ENCODE measurements around the gene RPL35A. TPM values are rescaled to one million over a fixed set of nuclear protein-coding genes. Genes with fewer than 3 reads are reported as not detected.

RPL35A gene
- total and polyA plus RNA-seq, 2 donors (not counting 1 experiment from before 2014, with no cell fraction given), result 1,228 to 1,242 TPM

GRCh38 chr3:197952440-197952839, 2.5 kb downstream of the RPL35A start:
- H3K9me3 ChIP-seq (ENCODE audit: control extremely low read depth in 1 of 3, control insufficient read depth in 2 of 3, insufficient read depth in 1 of 3, low read length in 2 of 3), result no peaks in the 10 kb centered on the region
- H3K4me3 ChIP-seq (ENCODE audit: control extremely low read depth in 1 of 5, extremely low read depth in 1 of 5, insufficient read depth in 1 of 5, low read depth in 2 of 5, low read length in 4 of 5), result no peak overlapping the region
- no peak overlapping the region for H3K27ac Mint-ChIP-seq
- H3K4me3 Mint-ChIP-seq, result no peak overlapping the region
- H3K27me3 ChIP-seq (replicated peaks in 1 of 4; ENCODE audit: control extremely low read depth in 1 of 4, control insufficient read depth in 3 of 4, insufficient read depth in 4 of 4, low read length in 3 of 4), result no peaks in the 10 kb centered on the region
- H3K4me2 ChIP-seq (replicated peaks; ENCODE audit: low read depth, low read length, poor library complexity, severe bottlenecking), result no peak overlapping the region
- intact Hi-C loops (cut with micrococcal nuclease), result no loop called here
- peaks cover 37% of the 10 kb centered on the region for H4K20me1 ChIP-seq (ENCODE audit: control insufficient read depth, insufficient read depth, low read length, poor library complexity, severe bottlenecking)
- peak overlapping the region in 1 of 2 donors; percentile 22 for H3K27ac ChIP-seq (ENCODE audit: low read length in 2 of 2)
- H3K9ac ChIP-seq (ENCODE audit: low read length), result no peak overlapping the region
- H3K9me3 Mint-ChIP-seq (ENCODE audit: insufficient read depth), result no peaks in the 10 kb centered on the region
- 91% methylated on average over 7 of the region's 9 CpGs for WGBS (ENCODE audit: insufficient coverage)
- peaks cover 36% of the 10 kb centered on the region for H3K4me1 Mint-ChIP-seq
- H3K4me1 ChIP-seq (ENCODE audit: control insufficient read depth in 2 of 2, insufficient read depth in 2 of 2, low read length in 2 of 2), result peaks cover 19 to 34% of the 10 kb centered on the region in 2 donors
- DNase-seq, result no peak
- peaks cover 33% of the 10 kb centered on the region for H3K79me2 ChIP-seq (ENCODE audit: control insufficient read depth, insufficient read depth, low read length)
- ChIA-PET CTCF (interaction anchor here (1.5 kb wide), 1 partner anchor 10 kb away, joined by 5 read pairs; no protein-coding TSS in a partner anchor), POLR2A (no interaction called here)
- H2AFZ ChIP-seq (ENCODE audit: insufficient read depth, low read depth, low read length, poor library complexity, severe bottlenecking), result no peak overlapping the region
- no peak for ATAC-seq (ENCODE audit: low read depth)
- H3K36me3 ChIP-seq (replicated peaks in 1 of 2; ENCODE audit: control extremely low read depth in 1 of 2, control insufficient read depth in 1 of 2, extremely low read depth in 1 of 2, insufficient read depth in 2 of 2, low read length in 1 of 2), result peaks cover 0 to 64% of the 10 kb centered on the region in 2 experiments
- H3K27me3 Mint-ChIP-seq, result no peaks in the 10 kb centered on the region
- no peak for TF ChIP-seq EZH2 (IDR thresholded peaks at IDR 0.05; ENCODE audit: borderline replicate concordance, insufficient read depth, low read depth, low read length, poor library complexity, severe bottlenecking)
- no peak for TF ChIP-seq CTCF (IDR thresholded peaks at IDR 0.05)

- Histone ChIP-seq H4K20me1 (ENCODE audit: control insufficient read depth, insufficient read depth, low read length, poor library complexity, severe bottlenecking) (peaks cover 37% of the 10 kb centered on the region), H3K79me2 (ENCODE audit: control insufficient read depth, insufficient read depth, low read length) (peaks cover 33% of the 10 kb centered on the region), H3K4me1 (ENCODE audit: control insufficient read depth in 2 of 2, insufficient read depth in 2 of 2, low read length in 2 of 2) (peaks cover 19 to 34% of the 10 kb centered on the region in 2 donors), H3K27me3 (replicated peaks in 1 of 4; ENCODE audit: control extremely low read depth in 1 of 4, control insufficient read depth in 3 of 4, insufficient read depth in 4 of 4, low read length in 3 of 4) (no peaks in the 10 kb centered on the region), H3K9me3 (ENCODE audit: control extremely low read depth in 1 of 3, control insufficient read depth in 2 of 3, insufficient read depth in 1 of 3, low read length in 2 of 3) (no peaks in the 10 kb centered on the region), H3K4me3 (ENCODE audit: control extremely low read depth in 1 of 5, extremely low read depth in 1 of 5, insufficient read depth in 1 of 5, low read depth in 2 of 5, low read length in 4 of 5) (no peak overlapping the region), H2AFZ (ENCODE audit: insufficient read depth, low read depth, low read length, poor library complexity, severe bottlenecking) (no peak overlapping the region), H3K9ac (ENCODE audit: low read length) (no peak overlapping the region), H3K4me2 (replicated peaks; ENCODE audit: low read depth, low read length, poor library complexity, severe bottlenecking) (no peak overlapping the region), H3K36me3 (replicated peaks in 1 of 2; ENCODE audit: control extremely low read depth in 1 of 2, control insufficient read depth in 1 of 2, extremely low read depth in 1 of 2, insufficient read depth in 2 of 2, low read length in 1 of 2) (peaks cover 0 to 65% of the 10 kb centered on the region in 2 experiments), H3K27ac (ENCODE audit: low read length in 2 of 2) (no peak overlapping the region)
- ChIA-PET CTCF (interaction anchor here (1.5 kb wide), 1 partner anchor 10 kb away, joined by 5 read pairs; no protein-coding TSS in a partner anchor), POLR2A (no interaction called here)
- DNase-seq, result no peak
- Mint-ChIP-seq H3K27me3 (no peaks in the 10 kb centered on the region), H3K9me3 (ENCODE audit: insufficient read depth) (no peaks in the 10 kb centered on the region), H3K4me1 (peaks cover 41% of the 10 kb centered on the region), H3K27ac (no peak overlapping the region), H3K4me3 (peak overlapping the region; percentile 17)
- intact Hi-C loops (cut with micrococcal nuclease), result no loop called here
- TF ChIP-seq EZH2 (IDR thresholded peaks at IDR 0.05; ENCODE audit: borderline replicate concordance, insufficient read depth, low read depth, low read length, poor library complexity, severe bottlenecking), result no peak
- no peak for TF ChIP-seq CTCF (IDR thresholded peaks at IDR 0.05)
- 83% methylated on average over 5 of the region's 6 CpGs for WGBS (ENCODE audit: insufficient coverage)
- ATAC-seq (ENCODE audit: low read depth), result no peak
These were observed 3.3 kb downstream of the RPL35A start for GRCh38 chr3:197953325-197953724.

Data from B cell (primary cell).